HL-60 (cell line): ENCODE results near the gene SLC40A1.

Source experiments
- DNase-seq, 2 experiments: peaks; one replicate each; pipeline ENCODE4 v3.0.0-alpha.2; 2010 to 2020; ENCODE audit warnings: low read depth in 1 of 2, low spot score in 1 of 2
- H3K27ac ChIP-seq: fragments of 250-450 bp; sonication (Bioruptor Pico); replicated peaks from 2 replicates; pipeline ENCODE4 v1.5.1; 2020; ENCODE audit warnings: mild to moderate bottlenecking, moderate library complexity
- H3K27me3 ChIP-seq: fragments of 250-450 bp; sonication (Bioruptor Pico); 2 replicates; pipeline ENCODE4 v1.5.1; 2021; ENCODE audit warnings: mild to moderate bottlenecking, moderate library complexity; ENCODE audit not compliant: insufficient read depth, poor library complexity, severe bottlenecking
- H3K4me3 ChIP-seq: replicated peaks from 2 replicates; pipeline ENCODE4 v1.5.1; 2011; ENCODE audit warnings: mild to moderate bottlenecking, control low read depth, low read length; ENCODE audit not compliant: insufficient read depth
- GABPA ChIP-seq: IDR thresholded peaks from 2 replicates; pipeline ENCODE4 v1.6.1; 2012; ENCODE audit warnings: low read depth
- POLR2AphosphoS5 ChIP-seq: IDR thresholded peaks from 2 replicates; pipeline ENCODE4 v1.6.1; 2012; ENCODE audit warnings: low read depth
- REST ChIP-seq: IDR thresholded peaks from 2 replicates; pipeline ENCODE4 v1.6.1; 2012; ENCODE audit warnings: low read depth; ENCODE audit not compliant: insufficient replicate concordance
- SPI1 ChIP-seq: IDR thresholded peaks from 2 replicates; pipeline ENCODE4 v1.6.1; 2012; ENCODE audit warnings: low read depth, mild to moderate bottlenecking, borderline replicate concordance
- TF ChIP-seq, protein P1 (sequence below): IDR thresholded peaks from one replicate; pipeline ENCODE4 v1.5.1; 2011; ENCODE audit warnings: low read length, control low read depth, inconsistent platforms; ENCODE audit not compliant: insufficient read depth

Gene SLC40A1

DNA sequence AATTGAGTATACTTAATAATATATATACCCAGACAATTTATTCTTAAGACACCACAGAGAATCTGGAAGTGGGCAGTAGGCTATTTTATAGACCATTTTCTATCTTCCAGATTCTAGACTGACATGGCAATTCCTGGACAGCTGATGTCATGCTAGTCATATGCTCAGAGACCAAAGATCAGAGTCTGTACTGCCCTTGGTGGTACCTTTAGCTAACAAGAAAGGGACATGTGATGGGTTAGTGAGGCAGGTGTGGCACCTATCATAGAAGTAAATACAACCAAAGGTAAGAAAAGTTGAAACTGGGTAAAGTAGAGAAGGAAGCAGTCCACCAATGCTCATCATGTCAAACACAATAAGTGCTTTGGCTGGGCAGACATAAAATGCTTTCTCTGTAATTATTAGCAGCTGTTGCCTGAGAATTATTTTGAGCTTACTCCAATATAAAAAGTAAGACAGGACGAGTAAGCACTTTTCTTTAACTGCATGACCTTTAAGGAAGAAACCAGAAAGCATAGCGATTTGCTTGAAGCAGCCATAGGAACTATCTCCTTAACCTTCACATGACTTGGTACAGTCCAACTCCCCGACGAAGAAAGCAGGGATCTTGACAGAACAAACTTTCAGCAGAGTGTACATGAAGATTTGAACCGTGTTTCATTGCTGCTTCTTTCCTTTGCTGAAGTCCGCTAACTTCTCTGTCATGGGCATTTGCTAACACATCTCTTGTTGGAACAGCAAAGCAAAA is 47.1 kb downstream of the SLC40A1 start:
- TF ChIP-seq, protein P1, sequence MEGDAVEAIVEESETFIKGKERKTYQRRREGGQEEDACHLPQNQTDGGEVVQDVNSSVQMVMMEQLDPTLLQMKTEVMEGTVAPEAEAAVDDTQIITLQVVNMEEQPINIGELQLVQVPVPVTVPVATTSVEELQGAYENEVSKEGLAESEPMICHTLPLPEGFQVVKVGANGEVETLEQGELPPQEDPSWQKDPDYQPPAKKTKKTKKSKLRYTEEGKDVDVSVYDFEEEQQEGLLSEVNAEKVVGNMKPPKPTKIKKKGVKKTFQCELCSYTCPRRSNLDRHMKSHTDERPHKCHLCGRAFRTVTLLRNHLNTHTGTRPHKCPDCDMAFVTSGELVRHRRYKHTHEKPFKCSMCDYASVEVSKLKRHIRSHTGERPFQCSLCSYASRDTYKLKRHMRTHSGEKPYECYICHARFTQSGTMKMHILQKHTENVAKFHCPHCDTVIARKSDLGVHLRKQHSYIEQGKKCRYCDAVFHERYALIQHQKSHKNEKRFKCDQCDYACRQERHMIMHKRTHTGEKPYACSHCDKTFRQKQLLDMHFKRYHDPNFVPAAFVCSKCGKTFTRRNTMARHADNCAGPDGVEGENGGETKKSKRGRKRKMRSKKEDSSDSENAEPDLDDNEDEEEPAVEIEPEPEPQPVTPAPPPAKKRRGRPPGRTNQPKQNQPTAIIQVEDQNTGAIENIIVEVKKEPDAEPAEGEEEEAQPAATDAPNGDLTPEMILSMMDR, result no peak
- no peak for TF ChIP-seq POLR2AphosphoS5
- TF ChIP-seq SPI1, result no peak
- no peak for TF ChIP-seq GABPA
- TF ChIP-seq REST, result no peak
- Histone ChIP-seq H3K27ac (no peak overlapping the region), H3K27me3 (no peaks in the 10 kb centered on the region), H3K4me3 (no peak overlapping the region)
- no peak for DNase-seq

GRCh38 chr2:189530965-189531637 is 49.5 kb downstream of the SLC40A1 start:
- no peak for DNase-seq
- H3K27ac ChIP-seq, result no peak overlapping the region
- TF ChIP-seq GABPA (no peak), REST (no peak), POLR2AphosphoS5 (no peak)
- H3K27me3 ChIP-seq, result no peaks in the 10 kb centered on the region
- no peak overlapping the region for H3K4me3 ChIP-seq

DNA sequence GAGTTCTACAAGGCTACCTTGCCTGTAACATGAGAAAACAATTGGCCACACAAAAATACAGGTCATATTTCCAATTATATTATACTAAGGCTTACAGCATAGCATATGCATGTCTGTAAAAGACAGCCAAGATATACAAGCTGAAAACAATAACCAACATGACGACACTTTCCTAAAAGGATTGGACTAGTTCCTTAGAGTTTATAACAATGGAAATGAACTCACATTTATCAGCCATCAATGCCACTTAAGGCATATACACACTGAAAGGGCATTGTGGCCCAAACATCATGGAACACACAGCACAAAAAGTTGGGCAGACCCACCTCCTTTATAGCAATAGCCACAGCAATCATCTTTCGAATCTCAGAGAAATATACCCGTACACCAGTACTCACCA is 52.0 kb downstream of the SLC40A1 start:
- H3K27ac ChIP-seq, result no peak overlapping the region
- no peak for DNase-seq
- H3K27me3 ChIP-seq, result no peaks in the 10 kb centered on the region
- no peak overlapping the region for H3K4me3 ChIP-seq
- TF ChIP-seq SPI1 (no peak), POLR2AphosphoS5 (no peak), REST (no peak), GABPA (no peak)
- TF ChIP-seq, protein P1, result no peak
